Loucy (cell line): Measurements from ENCODE around the gene GBA3.

Source experiments
- CTCF ChIP-seq: fragments of 200-600 bp; sonication (generic); conservative IDR thresholded peaks from 2 replicates; pipeline ENCODE4 v1.5.1; 2014; ENCODE audit warnings: mild to moderate bottlenecking, antibody characterized with exemption, low read length
- EZH2phosphoT487 ChIP-seq: fragments of 200-600 bp; IDR thresholded peaks from 2 replicates; pipeline ENCODE4 v1.6.1; 2018; ENCODE audit warnings: antibody characterized with exemption, mild to moderate bottlenecking, moderate library complexity, borderline replicate concordance

GRCh38 chr4:22780797-22781196 is 88.1 kb downstream of the GBA3 start:
- TF ChIP-seq CTCF (no peak), EZH2phosphoT487 (no peak)
